Astrocyte (in vitro differentiated cells and primary cell): ENCODE data around the gene PALLD.

Experiments
- EZH2 ChIP-seq: IDR thresholded peaks from 2 replicates; pipeline ENCODE4 v1.6.1; 2012; ENCODE audit warnings: mild to moderate bottlenecking, low read length, inconsistent platforms; ENCODE audit not compliant: insufficient read depth
- TF ChIP-seq, protein P1 (sequence below): IDR thresholded peaks from 2 replicates; pipeline ENCODE4 v1.5.1; 2011; ENCODE audit warnings: low read depth, mild to moderate bottlenecking, inconsistent platforms, low read length, moderate library complexity; ENCODE audit not compliant: insufficient read depth

DNA sequence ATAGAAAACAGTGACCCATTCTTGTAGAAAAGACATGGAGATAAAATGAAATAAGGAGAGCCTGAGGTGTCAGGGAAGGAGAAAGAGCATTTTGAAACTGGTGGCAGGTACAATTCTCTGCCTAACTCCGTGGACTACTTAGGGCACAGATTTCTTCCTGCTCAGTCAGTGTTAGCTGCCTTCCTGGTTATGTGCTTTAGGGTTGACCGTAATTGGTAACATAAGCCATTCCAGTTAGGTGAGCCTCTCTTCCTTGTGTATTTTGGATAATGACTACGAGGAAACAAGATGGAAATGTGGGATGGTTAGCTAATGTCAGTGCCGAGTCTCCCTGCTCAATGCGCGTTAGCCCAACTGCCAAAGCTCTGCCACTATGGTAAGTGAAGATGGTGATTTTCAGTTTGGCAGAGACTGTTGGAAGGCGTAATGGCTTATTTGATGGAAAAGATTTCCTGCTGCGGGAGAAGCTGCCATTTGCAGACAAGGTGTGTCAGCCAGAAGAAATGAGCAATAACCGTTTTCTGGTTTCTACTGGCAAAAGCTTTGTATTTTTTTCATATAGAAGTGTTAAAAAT lies 339.1 kb downstream of the PALLD start:
- TF ChIP-seq, protein P1, sequence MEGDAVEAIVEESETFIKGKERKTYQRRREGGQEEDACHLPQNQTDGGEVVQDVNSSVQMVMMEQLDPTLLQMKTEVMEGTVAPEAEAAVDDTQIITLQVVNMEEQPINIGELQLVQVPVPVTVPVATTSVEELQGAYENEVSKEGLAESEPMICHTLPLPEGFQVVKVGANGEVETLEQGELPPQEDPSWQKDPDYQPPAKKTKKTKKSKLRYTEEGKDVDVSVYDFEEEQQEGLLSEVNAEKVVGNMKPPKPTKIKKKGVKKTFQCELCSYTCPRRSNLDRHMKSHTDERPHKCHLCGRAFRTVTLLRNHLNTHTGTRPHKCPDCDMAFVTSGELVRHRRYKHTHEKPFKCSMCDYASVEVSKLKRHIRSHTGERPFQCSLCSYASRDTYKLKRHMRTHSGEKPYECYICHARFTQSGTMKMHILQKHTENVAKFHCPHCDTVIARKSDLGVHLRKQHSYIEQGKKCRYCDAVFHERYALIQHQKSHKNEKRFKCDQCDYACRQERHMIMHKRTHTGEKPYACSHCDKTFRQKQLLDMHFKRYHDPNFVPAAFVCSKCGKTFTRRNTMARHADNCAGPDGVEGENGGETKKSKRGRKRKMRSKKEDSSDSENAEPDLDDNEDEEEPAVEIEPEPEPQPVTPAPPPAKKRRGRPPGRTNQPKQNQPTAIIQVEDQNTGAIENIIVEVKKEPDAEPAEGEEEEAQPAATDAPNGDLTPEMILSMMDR, result no peak
- TF ChIP-seq EZH2, result no peak
